ENCODE results near the gene MYL11. TPM values are rescaled to one million over a fixed set of nuclear protein-coding genes. Genes with fewer than 3 reads are reported as not detected.
A peak's percentile ranks its signal among the peaks of the same experiment; 100 is the strongest.

The MYL11 gene
- total RNA-seq, 6 donors from 2014 or later = 1.6 TPM; not detected in 5

GRCh38 chr16:30371248-30371816 is 3.3 kb upstream of the MYL11 start:
- ATAC-seq (ENCODE audit: low FRiP score in 2 of 2) (no peak), DNase-seq (no peak)
- no peak for TF ChIP-seq POLR2AphosphoS5 (IDR thresholded peaks at IDR 0.05)
- peak in 1 of 4 donors; percentile 65 for TF ChIP-seq POLR2A (IDR thresholded peaks at IDR 0.05)
- Histone ChIP-seq H3K9me3 (no peaks in the 10 kb centered on the region), H3K36me3 (no peaks in the 10 kb centered on the region), H3K4me3 (peak overlapping the region in 3 of 4 donors; percentile 43 to 55 (median 50)), H3K4me1 (peaks cover 29 to 37% (median 32%) of the 10 kb centered on the region in 4 donors), H3K27ac (peak overlapping the region; percentile 77 to 92 (median 91)), H3K27me3 (no peaks in the 10 kb centered on the region)
- 20 to 27% methylated on average over 9 to 11 of the region's 11 CpGs for WGBS, 2 donors

- Histone ChIP-seq H3K4me3 (no peak overlapping the region), H3K4me1 (peaks cover 26 to 33% (median 31%) of the 10 kb centered on the region in 4 donors), H3K27me3 (no peaks in the 10 kb centered on the region), H3K27ac (peak overlapping the region in 2 of 4 donors; percentile 92), H3K36me3 (no peaks in the 10 kb centered on the region), H3K9me3 (no peaks in the 10 kb centered on the region)
- ATAC-seq (ENCODE audit: low FRiP score in 2 of 2) = no peak
- no peak for DNase-seq
- TF ChIP-seq CTCF (IDR thresholded peaks at IDR 0.05) (no peak), POLR2A (IDR thresholded peaks at IDR 0.05) (no peak), POLR2AphosphoS5 (IDR thresholded peaks at IDR 0.05) (no peak), EP300 (IDR thresholded peaks at IDR 0.05) (no peak)
- WGBS, 2 donors = 75 to 82% methylated on average over 6 of the region's 6 CpGs
Observed at GRCh38 chr16:30372038-30372712, 2.4 kb upstream of the MYL11 start.

- Histone ChIP-seq H3K9me3 (no peaks in the 10 kb centered on the region), H3K27me3 (no peaks in the 10 kb centered on the region), H3K36me3 (no peaks in the 10 kb centered on the region), H3K4me1 (peaks cover 25 to 30% (median 29%) of the 10 kb centered on the region in 4 donors), H3K27ac (peak overlapping the region in 2 of 4 donors; percentile 92), H3K4me3 (no peak overlapping the region)
- DNase-seq (peak in 1 of 2 donors; percentile 55), ATAC-seq (ENCODE audit: low FRiP score in 2 of 2) (no peak)
- no peak for TF ChIP-seq POLR2AphosphoS5 (IDR thresholded peaks at IDR 0.05)
- 79 to 81% methylated on average over 5 of the region's 5 CpGs for WGBS, 2 donors
Observed at GRCh38 chr16:30372725-30373124, 1.9 kb upstream of the MYL11 start.

GRCh38 chr16:30375864-30376263 is 1.3 kb downstream of the MYL11 start:
- H3K4me1 ChIP-seq = peaks cover 19 to 26% (median 23%) of the 10 kb centered on the region in 4 donors
- peak overlapping the region in 1 of 4 donors; percentile 100 for H3K27ac ChIP-seq
- ATAC-seq (ENCODE audit: low FRiP score in 2 of 2) (no peak), DNase-seq (no peak)
- no peaks in the 10 kb centered on the region for H3K36me3 ChIP-seq
- no peaks in the 10 kb centered on the region for H3K27me3 ChIP-seq
- TF ChIP-seq POLR2A (IDR thresholded peaks at IDR 0.05) (no peak), POLR2AphosphoS5 (IDR thresholded peaks at IDR 0.05) (no peak), CTCF (IDR thresholded peaks at IDR 0.05) (no peak), EP300 (IDR thresholded peaks at IDR 0.05) (no peak)
- H3K9me3 ChIP-seq = no peaks in the 10 kb centered on the region
- H3K4me3 ChIP-seq = no peak overlapping the region
- WGBS, 2 donors = 89 to 94% methylated on average over 8 of the region's 8 CpGs

GRCh38 chr16:30376461-30376902 is 1.9 kb downstream of the MYL11 start:
- DNase-seq = no peak
- peak overlapping the region; percentile 97 to 100 (median 100) for H3K27ac ChIP-seq
- no peaks in the 10 kb centered on the region for H3K9me3 ChIP-seq
- no peak overlapping the region for H3K4me3 ChIP-seq
- no peak for TF ChIP-seq CTCF (IDR thresholded peaks at IDR 0.05)
- TF ChIP-seq EP300 (IDR thresholded peaks at IDR 0.05) = no peak
- TF ChIP-seq POLR2AphosphoS5 (IDR thresholded peaks at IDR 0.05) = no peak
- TF ChIP-seq POLR2A (IDR thresholded peaks at IDR 0.05) = no peak
- 92 to 97% methylated on average over 5 to 8 of the region's 8 CpGs for WGBS, 2 donors
- no peaks in the 10 kb centered on the region for H3K36me3 ChIP-seq
- no peak for ATAC-seq (ENCODE audit: low FRiP score in 2 of 2)
- no peaks in the 10 kb centered on the region for H3K27me3 ChIP-seq
- H3K4me1 ChIP-seq = peaks cover 14 to 21% (median 19%) of the 10 kb centered on the region in 4 donors
